Activated T-helper 1 cell treated with Interleukin-2 at 50 U/mL for 16 hours (primary cell): Measurements from ENCODE around the gene DLK1.

Experiments
- DNase-seq: peaks from one replicate; pipeline ENCODE4 v3.0.0-alpha.2; 2020; ENCODE audit warnings: low read depth

DLK1 gene

GRCh38 chr14:100714258-100714892, 12.3 kb upstream of the DLK1 start:
- no peak for DNase-seq

DNA sequence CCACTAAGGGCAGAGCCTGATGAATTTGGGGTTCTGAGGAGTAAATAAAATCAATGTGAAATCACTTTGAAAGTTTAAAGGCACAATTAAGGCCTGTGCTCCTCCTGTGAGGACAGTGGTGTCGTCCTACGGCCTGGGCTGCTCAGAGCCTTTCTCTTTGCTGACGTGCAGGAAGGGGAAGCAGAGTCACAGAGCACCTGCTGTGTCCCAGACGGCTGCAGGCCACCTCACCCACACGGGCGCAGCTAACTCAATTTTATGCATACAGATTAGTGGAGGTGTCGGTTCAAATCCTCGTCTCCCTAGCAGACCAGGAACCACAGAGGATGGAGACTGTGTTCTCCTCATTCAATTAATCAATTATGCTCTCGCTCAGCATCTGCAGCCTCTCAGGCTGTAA, 11.4 kb upstream of the DLK1 start:
- no peak for DNase-seq

DNA sequence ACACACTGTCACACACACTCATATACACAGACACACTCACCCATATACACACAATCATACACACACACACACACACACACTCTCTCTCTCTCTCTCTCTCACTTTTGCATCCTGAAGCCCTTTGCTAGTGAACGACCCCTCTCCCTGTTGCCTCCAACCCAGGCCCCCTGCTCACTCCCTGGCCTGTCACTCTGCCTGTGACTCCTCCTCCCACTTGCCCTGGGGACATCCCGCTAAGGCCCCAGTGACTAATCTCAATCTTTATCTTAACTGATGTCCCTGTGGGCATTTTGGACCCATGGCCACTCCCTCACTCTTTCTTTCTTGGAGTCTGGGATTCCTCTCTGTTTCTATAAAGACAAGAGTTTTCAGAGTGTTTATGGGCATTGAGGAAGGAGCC, 10.9 kb upstream of the DLK1 start:
- no peak for DNase-seq

DNA sequence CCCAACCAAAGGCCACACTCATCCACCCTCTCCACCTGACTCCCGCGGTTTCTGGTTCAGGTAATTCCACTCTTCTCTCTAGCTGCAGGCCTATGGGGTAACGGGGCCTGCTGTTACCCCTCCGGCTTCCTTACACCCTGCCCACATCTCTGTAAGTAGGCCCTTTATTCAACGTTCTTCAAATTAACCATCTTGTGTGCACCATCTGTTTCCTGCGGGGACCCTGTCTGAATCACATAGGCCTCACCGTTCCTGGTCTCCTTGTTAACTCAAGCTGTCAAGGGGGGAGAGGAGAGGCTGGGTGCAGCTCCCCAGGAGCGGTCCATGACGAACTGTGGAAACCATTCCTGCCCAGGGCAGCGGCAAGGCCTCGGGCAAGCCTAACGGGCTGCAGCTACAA, 9.3 kb upstream of the DLK1 start:
- no peak for DNase-seq

DNA sequence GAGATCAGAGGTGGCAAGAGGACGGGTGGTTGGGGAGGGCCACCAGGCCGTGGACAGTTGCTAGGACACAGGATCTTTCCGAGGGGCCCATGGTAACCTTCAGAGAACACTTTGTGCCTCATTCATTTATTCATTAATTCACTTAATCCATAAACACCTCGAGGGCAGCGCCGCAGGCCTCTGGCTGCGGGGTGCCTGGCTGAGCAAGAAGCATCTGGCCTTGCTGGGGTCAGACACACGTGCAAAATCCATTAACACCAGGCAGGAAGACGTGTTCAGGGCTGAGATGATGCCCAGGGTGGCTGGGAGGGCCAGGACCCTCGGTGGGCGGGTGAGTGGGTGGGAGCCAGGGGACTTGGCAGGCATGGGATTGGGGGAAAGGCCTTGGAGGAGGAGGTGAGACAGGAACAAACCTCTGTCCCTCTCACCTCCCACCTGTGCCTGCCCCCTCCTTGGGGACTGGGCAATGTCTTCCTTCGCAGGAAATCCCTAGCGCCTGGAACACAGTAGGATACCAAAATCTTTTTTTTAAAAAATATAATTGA, 6.6 kb upstream of the DLK1 start:
- no peak for DNase-seq

DNA sequence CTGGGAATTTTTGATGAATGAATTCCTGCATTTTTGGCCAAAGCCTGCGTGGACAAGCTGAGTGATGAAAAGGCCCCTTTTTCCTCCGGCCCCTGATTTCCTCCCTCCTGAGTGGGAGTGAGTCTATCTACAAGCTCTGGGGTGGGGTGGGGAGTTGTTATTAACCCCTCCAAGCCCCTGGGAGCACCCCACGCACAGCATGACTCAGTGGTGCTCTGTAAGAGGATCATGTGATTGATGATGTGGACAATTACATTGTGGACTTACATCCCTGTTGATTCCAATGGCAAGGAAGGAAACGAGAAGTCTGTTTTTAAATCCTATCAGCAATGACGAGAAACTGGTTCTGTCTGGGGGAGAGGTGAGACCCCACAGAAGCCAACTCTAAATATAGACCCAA, 5.1 kb upstream of the DLK1 start:
- no peak for DNase-seq

DNA sequence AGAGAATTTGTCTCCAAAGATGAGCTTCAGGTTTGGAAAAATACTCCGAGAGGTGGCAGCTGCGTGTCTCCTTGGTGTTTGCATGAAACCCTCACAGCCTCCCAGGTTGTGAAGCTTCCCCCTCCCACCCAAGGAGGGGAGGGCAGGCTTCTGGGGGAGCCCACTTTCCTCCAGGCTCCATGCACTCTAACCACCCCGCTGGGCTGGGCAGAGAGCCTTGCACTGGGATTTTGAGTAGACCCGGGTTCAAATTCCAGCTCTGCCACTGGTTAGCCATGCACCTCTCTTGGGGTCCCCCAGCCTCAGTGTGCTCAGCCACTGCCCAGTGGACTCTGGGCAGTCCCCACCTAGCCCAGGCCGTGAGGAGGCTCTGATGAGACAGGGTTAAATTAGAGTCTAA, 4.3 kb upstream of the DLK1 start:
- DNase-seq = no peak

- no peak for DNase-seq
These were observed 3.4 kb upstream of the DLK1 start for GRCh38 chr14:100723135-100723829.

GRCh38 chr14:100723830-100724437, 2.8 kb upstream of the DLK1 start:
- no peak for DNase-seq

- DNase-seq = no peak
These were observed 2.2 kb upstream of the DLK1 start for GRCh38 chr14:100724536-100724935.

DNA sequence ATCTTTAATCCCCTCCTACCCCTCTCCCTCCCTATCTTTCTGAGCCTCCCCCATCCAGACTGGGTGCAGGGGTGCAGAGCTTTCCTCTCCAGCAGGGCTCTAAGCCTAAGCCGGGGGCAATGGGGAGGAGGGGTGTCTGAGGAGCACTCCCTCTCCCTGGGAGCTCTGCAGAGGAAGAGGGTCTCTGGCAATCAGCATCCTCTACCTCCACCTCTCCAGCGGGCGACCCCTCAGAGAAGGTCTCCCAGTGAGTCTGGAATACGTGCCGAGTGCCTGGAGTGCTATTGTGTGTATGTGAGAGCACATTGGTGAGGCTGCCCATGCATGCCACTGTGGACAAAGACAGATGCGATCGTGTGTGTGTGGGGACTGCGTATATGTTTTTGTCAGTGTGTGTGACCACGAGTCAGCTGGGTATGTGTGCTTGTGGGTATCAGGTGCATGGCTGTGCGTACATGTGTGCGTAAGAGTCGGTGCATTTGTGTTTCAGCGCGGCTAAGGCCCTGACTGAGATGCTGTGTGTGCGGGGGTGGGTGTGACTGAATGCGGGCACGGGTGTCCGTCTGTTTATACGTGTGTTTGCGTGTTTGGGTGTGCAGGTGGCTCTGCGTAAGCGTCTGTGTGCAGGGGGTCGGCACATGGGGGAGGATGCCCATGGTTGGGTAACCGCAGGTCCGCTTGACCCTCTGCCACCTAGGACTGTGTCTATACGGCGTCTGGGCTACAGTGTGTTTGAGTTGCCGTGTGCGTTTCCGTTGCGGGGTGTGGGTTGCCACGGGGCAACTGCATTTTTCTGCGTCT, 905 bp upstream of the DLK1 start:
- DNase-seq = no peak

GRCh38 chr14:100727086-100727872, 587 bp downstream of the DLK1 start:
- DNase-seq = no peak

DNA sequence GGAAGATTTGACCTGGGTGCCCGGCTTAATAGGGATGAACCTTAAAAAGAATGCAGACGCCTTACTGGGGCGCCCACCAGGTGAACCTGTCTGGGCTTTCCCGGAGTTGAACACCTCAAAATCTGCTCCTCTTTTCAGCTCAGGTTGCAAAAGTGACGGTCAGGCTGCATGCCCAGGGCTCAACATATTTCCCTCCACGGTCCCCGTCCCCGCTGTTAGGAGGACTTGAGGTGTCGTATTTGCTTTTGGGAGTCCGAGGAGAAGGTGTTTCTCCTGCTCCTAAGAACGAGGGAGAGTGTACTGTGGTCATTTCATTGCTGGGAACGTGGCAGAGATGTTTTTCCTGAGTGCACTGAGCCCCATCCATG, 1.2 kb downstream of the DLK1 start:
- no peak for DNase-seq

- no peak for DNase-seq
These were observed 2.3 kb downstream of the DLK1 start for GRCh38 chr14:100728962-100729361.

- DNase-seq = no peak
These were observed 3.3 kb downstream of the DLK1 start for GRCh38 chr14:100729982-100730381.

GRCh38 chr14:100730581-100730980, 3.9 kb downstream of the DLK1 start:
- DNase-seq = no peak

- no peak for DNase-seq
These were observed 4.4 kb downstream of the DLK1 start for GRCh38 chr14:100731011-100731670.

DNA sequence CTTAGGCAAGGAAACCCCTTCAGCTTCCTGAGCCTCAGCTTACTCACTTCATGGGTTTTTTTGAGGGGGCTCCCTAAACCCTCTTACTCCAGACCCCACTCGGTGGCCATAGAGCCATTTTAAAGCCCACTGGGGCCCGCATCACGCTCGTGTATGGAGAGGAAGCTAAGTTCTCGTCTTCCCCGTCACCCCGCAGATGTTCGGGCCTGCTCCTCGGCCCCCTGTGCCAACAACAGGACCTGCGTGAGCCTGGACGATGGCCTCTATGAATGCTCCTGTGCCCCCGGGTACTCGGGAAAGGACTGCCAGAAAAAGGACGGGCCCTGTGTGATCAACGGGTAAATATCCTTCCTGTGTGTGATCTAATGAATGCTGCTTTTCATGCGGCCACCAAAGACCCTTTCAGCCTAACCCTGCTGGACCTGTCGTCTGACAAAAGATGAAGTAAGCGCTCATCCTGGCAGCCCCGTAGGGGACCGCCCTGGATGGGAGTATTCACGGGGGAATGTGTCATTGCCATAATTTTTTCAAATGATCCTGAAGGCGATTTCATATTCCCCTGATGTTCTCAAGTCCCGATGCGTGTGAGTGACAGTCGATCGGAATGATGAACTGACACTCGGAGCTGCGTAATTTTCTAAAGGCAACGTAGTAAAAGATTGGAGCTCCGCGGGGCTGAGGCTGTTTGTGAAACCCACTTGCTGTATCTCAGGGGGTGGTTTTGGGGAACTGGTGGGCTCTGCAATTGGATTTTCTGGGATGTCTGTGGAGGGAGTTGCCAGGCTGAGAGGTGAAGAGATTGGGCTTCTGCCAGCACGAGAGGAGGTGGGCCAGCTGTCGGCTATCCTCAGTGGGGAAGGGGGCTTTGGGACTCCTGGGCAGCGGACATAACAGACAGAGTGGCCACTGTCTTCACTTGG, 5.4 kb downstream of the DLK1 start:
- DNase-seq = no peak

DNA sequence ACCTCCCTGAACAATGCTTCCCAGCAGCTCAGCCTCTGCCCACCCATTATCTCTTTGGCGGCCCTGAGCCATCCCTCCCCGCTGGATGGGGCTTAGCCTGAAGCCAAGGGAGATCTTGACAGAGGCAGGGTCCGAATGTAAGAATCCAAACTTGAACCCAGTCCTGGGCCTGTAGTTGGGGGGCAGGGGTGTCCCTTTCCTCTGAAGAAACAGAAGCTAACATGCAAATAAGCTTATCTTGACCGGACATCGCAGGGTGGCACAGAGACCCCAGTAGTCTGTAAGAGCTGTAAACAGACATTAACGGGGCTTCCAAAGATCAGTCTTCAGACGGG, 6.0 kb downstream of the DLK1 start:
- no peak for DNase-seq

- no peak for DNase-seq
These were observed 6.6 kb downstream of the DLK1 start for GRCh38 chr14:100733152-100733850.
